DMS153 treated with DMSO at 0.1 percent for 48 hours (cell line): ENCODE data around the gene MTA1.

Source experiments
- DNase-seq: peaks from one replicate; lab custom pipeline; 2025; ENCODE audit not compliant: unreplicated experiment; lab: John Stamatoyannopoulos, UW

Gene MTA1

GRCh38 chr14:105495990-105496830 is 76.6 kb downstream of the MTA1 start:
- DNase-seq: no peak

- no peak for DNase-seq
These were observed 77.4 kb downstream of the MTA1 start for GRCh38 chr14:105496831-105497591.

- no peak for DNase-seq
These were observed 78.2 kb downstream of the MTA1 start for GRCh38 chr14:105497671-105498429.

GRCh38 chr14:105498430-105499255 is 79.0 kb downstream of the MTA1 start:
- no peak for DNase-seq

- DNase-seq: no peak
These were observed 79.8 kb downstream of the MTA1 start for GRCh38 chr14:105499256-105500035.

- DNase-seq: no peak
These were observed 80.6 kb downstream of the MTA1 start for GRCh38 chr14:105500036-105500725.

GRCh38 chr14:105500726-105501101 is 81.1 kb downstream of the MTA1 start:
- DNase-seq: no peak

- DNase-seq: no peak
These were observed 82.1 kb downstream of the MTA1 start for GRCh38 chr14:105501504-105502291.

GRCh38 chr14:105502446-105503295 is 83.0 kb downstream of the MTA1 start:
- DNase-seq: no peak

- no peak for DNase-seq
These were observed 83.6 kb downstream of the MTA1 start for GRCh38 chr14:105503296-105503640.

- no peak for DNase-seq
These were observed 84.5 kb downstream of the MTA1 start for GRCh38 chr14:105503935-105504692.

- DNase-seq: no peak
These were observed 85.5 kb downstream of the MTA1 start for GRCh38 chr14:105505101-105505500.

GRCh38 chr14:105507247-105507646 is 87.6 kb downstream of the MTA1 start:
- DNase-seq: no peak

- DNase-seq: no peak
These were observed 88.4 kb downstream of the MTA1 start for GRCh38 chr14:105508069-105508468.

GRCh38 chr14:105508601-105509000 is 89.0 kb downstream of the MTA1 start:
- no peak for DNase-seq

- no peak for DNase-seq
These were observed 97.5 kb downstream of the MTA1 start for GRCh38 chr14:105517096-105517495.
